HG02588 (cell line): ENCODE results near the gene CCT3.
"Not testable (repeated sequence)": the region's sequence is repeated elsewhere in the genome, so short reads cannot be mapped to it uniquely, and the experiment has no call there.

Experiments used
- ATAC-seq: cut with Tn5 transposase; IDR thresholded peaks from one replicate; pipeline ENCODE4 v1.9.1; 2021; ENCODE audit warnings: mild to moderate bottlenecking, moderate library complexity; ENCODE audit not compliant: unreplicated experiment

CCT3 gene

GRCh38 chr1:156337052-156337887 is 822 bp downstream of the CCT3 start:
- no peak for ATAC-seq

DNA sequence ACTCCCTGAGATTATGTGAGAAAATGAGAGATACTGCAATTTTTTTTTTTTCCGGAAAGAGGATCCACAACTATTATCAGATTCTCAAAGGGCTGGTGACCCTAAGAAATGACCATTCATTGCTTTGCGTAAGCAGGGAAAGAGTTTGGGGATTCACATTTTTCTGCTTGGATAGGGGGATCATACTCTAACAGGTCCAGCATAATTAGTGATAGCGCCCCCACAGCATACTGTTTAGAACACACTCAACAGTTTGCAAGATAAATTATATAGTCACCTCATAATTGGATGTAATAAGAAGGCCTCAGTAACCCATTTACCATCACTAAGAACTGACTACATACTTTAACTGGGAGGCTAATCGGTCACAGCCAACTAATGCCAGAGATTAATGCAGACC is 1.9 kb downstream of the CCT3 start:
- no peak for ATAC-seq

- not testable (repeated sequence) for ATAC-seq
Observed at GRCh38 chr1:156323179-156323578, 14.9 kb downstream of the CCT3 start.

DNA sequence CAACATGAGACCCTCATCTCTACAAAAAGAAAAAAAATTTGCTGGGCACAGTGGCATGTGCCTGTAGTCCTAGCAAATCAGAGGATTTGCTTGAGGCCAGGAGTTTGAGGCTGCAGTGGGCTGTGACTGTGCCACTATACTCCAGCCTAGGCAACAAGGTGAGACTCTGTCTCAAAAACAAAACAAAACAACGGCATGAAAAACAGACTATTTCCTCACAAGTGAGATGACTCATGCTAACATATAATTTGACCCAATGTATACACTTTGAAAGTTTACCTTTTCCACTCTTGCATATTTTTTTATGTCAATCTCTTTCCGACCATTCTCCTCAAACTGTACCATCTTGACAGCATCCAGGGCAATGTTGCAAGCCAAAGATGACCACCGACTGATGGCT is 17.5 kb downstream of the CCT3 start:
- no peak for ATAC-seq

- no peak for ATAC-seq
Observed at GRCh38 chr1:156319664-156320063, 18.4 kb downstream of the CCT3 start.

DNA sequence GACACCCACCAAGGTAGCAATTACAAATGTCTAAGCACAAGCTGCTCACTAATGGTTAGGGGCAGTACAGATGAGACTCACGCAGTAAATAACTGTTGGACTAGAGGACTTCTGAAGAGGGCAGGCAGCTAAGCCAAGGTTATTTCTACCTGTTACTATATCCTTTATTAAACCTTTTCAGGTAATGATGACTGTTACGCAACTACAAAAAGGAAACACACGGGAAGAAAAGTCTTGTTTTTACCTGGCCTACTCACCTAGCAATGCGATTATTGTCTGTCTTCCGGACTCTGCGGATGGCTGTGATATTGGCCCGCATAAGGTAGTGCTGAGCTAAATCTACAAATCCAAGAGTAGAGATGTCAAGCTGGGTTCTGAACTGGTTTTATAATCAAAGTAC is 21.2 kb downstream of the CCT3 start:
- no peak for ATAC-seq

DNA sequence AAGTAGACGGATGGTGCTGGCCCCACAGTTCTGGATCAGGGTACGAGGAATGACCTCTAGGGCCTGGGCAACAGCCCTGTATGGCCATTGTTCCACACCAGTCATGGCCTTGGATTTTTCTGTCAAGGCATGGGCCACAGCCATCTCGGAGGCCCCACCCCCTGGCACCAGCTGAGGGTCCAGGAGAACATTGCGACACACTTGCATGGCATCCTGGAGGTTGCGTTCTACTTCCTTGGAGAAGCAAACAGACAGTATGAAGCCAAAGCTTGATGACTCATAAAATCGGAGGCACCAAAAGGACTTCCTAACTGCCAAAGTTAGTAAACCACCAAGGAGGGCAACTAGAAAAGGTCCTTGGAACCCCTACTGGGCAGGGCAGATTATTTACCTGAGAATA is 27.1 kb downstream of the CCT3 start:
- ATAC-seq, result no peak

- ATAC-seq, result no peak
Observed at GRCh38 chr1:156308078-156308477, 30.0 kb downstream of the CCT3 start.

DNA sequence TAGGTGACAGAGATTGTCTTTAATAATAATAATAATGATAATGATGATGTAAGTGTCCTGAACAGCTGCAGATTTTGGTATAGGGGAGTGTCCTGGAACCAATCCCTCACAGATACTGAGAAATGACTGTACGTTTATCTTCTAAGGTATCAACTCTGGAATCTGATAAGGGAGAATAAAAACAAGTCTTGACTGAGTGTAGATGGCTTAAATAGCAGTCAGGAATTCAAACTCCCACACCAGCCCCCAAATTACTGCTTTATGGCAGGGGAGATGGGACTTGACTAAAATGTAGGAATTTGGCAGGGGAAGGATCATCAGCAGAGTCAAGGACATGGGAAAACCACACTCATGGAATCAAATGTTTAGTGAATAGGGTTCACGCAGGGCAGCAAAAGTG is 32.9 kb downstream of the CCT3 start:
- ATAC-seq, result no peak

GRCh38 chr1:156303241-156303640 is 34.9 kb downstream of the CCT3 start:
- no peak for ATAC-seq

DNA sequence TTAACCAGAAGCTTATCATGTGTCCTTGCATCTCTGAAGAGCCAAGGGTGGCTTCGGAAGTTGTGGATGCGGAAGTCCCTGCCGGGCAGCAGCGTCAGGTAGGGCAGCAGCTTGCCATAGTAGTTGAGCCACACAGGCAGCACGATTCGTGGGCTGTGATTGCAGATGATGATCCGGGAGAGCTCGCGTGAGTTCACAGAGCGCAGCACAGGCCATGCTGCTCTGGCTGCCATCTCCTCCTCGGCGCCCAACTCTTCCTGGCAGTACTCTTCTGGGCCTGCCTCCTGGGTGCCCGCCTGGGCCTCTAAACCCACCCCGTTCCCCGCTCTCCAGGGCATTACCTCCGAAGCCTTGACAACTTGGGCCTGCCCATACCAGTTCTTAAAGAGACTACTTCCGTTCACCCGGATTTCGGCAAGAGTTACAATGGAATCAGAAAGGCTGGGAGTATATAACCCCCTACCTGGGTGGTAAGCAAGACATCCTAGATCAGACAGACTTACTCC is 39.2 kb downstream of the CCT3 start, which contains the start of gene VHLL:
VHLL (minus strand) TSS at position 456 of the 506 bp plus-strand sequence; CDS start at position 338, 118 bp downstream.
- no peak for ATAC-seq

- ATAC-seq, result peak; percentile 59
Observed at GRCh38 chr1:156295391-156295947, 42.6 kb downstream of the CCT3 start, which contains the start of gene GLMP. TSS of gene GLMP (minus strand) at chr1:156295679. CDS start at chr1:156295645, 34 bp downstream.

- ATAC-seq, result no peak
Observed at GRCh38 chr1:156293895-156294294, 44.2 kb downstream of the CCT3 start.

GRCh38 chr1:156293098-156293434 is 45.0 kb downstream of the CCT3 start:
- ATAC-seq, result no peak

DNA sequence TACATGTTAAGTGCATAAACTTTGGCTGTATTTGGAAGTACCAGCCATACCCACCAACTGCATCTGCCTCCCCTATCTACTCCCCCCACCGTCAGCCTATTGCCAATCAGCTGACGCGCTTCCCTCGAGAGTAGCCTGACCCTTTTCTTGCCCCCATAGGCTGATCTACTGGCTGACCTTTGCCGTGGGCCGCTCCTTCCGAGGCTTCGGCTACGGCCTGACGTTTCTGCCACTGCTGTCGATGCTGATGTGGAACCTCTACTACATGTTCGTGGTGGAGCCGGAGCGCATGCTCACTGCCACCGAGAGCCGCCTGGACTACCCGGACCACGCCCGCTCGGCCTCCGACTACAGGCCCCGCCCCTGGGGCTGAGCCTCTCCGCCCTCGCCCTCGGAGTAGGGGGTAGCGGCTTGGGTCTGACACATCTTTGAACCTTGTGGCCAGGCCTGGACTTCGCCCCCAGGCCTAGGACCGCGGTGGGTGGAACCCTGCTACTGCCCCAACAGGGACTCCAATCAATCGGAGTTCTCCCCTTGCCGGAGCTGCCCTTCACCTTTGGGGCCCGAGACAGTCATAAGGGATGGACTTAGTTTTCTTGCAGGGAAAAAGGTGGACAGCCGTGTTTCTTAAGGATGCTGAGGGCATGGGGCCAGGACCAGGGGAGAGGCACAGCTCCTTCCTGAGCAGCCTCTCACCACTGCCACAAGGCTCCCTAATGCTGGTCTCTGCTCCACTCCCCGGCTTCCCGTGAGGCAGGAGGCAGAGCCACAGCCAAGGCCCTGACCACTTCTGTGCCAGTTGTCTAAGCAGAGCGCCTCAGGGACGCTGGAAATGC is 46.6 kb downstream of the CCT3 start:
- ATAC-seq, result no peak

GRCh38 chr1:156289857-156290256 is 48.2 kb downstream of the CCT3 start:
- ATAC-seq, result no peak

DNA sequence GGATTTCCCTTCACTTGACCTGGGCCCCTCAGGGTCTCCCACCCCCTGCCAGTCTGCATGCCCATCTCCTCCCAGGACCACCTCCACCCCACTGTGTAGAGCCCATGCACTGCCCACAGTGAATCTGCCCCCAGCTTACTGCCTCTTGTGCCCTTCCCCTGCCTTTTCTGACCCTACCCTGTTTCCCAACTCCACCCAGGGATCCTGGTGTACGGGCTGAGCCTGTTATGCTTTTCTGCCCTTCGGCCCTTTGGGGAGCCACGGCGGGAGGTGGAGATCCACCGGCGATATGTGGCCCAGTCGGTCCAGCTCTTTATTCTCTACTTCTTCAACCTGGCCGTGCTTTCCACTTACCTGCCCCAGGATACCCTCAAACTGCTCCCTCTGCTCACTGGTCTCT is 52.0 kb downstream of the CCT3 start:
- no peak for ATAC-seq

GRCh38 chr1:156285437-156285836 is 52.7 kb downstream of the CCT3 start:
- no peak for ATAC-seq

DNA sequence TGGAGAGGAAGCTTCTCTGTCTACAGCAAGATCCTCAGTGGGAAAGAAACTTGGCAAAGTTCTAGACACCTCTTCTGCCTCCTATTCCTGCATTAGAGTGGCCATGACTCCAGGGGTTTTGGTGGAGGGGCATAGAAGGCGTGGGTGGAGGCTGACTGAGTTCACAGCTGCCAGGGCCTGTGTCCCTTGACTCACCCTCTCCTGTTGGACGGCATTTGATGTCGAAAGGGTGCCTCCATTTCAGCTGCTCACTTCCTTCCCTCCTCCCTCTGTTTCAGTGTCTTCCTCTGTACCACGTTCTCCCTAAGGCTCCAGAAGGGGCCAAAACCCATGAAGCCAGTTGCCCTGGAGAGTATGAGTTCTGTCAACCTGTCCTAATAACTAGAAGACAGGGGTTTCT is 53.3 kb downstream of the CCT3 start:
- ATAC-seq, result no peak

GRCh38 chr1:156284112-156284511 is 54.0 kb downstream of the CCT3 start, which contains the start of gene TMEM79:
TSS of gene TMEM79 (plus strand) at chr1:156284325. CDS start at chr1:156285227, 902 bp downstream.
- ATAC-seq, result no peak

- no peak for ATAC-seq
Observed at GRCh38 chr1:156283521-156283920, 54.6 kb downstream of the CCT3 start.
